Breast epithelium (tissue), 4 donors: ENCODE data around the gene PRRC1. TPM values are rescaled to one million over a fixed set of nuclear protein-coding genes. Genes with fewer than 3 reads are reported as not detected.

ENCODE experiments used
- DNase-seq, 2 donors: peaks; one replicate each; pipeline ENCODE4 v3.0.0-alpha.2; 2019; ENCODE audit warnings: low spot score in 2 of 2
- H3K27ac ChIP-seq, 2 donors: fragments of 200-600 bp; sonication (generic) in 1 of 2; one replicate each; pipeline ENCODE4 v1.5.1; 2016 to 2019; ENCODE audit warnings: mild to moderate bottlenecking in 1 of 2
- H3K27me3 ChIP-seq, 2 donors: fragments of 200-600 bp; sonication (generic) in 1 of 2; one replicate each; pipeline versions ENCODE4 v1.5.1 to v1.6.0; 2017 to 2019; ENCODE audit warnings: control low read depth in 1 of 2, mild to moderate bottlenecking in 1 of 2
- H3K36me3 ChIP-seq: fragments of 200-600 bp; one replicate; pipeline ENCODE4 v1.5.1; 2019
- H3K4me1 ChIP-seq, 2 donors: fragments of 200-600 bp; sonication (generic); one replicate each; pipeline ENCODE4 v1.5.1; 2016 to 2019; ENCODE audit warnings: control low read depth in 1 of 2
- H3K4me3 ChIP-seq, 3 donors: fragments of 200-600 bp; sonication (generic); 1 replicate in 2 of 3; 2 replicates in 1 of 3; pipeline ENCODE4 v1.5.1; 2016 to 2019; ENCODE audit warnings: mild to moderate bottlenecking in 3 of 3, moderate library complexity in 2 of 3
- H3K9me3 ChIP-seq, 2 donors: fragments of 200-600 bp; sonication (generic) in 1 of 2; one replicate each; pipeline ENCODE4 v1.5.1; 2016 to 2019; ENCODE audit warnings: control low read depth in 1 of 2
- POLR2A ChIP-seq: fragments of 450-650 bp; IDR thresholded peaks from one replicate; pipeline ENCODE4 v1.6.1; 2016; ENCODE audit warnings: antibody characterized with exemption, mild to moderate bottlenecking, moderate library complexity
- POLR2AphosphoS5 ChIP-seq, 3 donors: sonication (generic); formaldehyde crosslinking; IDR thresholded peaks; one replicate each; pipeline ENCODE4 v1.6.1; 2017; ENCODE audit warnings: antibody characterized with exemption in 3 of 3
- intact Hi-C: fragments of 100-400 bp; cut with DNase I; formaldehyde crosslinking; loops from one replicate; pipeline ENCODE4 v1.15.1; 2023; ENCODE audit warnings: low total_unique reads
- total RNA-seq, 3 donors: library from RNA; depleted of rRNA; stranded (reverse); fragments of >200 nt; gene quantifications; one replicate each; pipeline ENCODE4 v1.1.0, GENCODE V29; 2016
- TF ChIP-seq, protein P1 (sequence below), 3 donors: fragments of 450-650 bp; IDR thresholded peaks; one replicate each; pipeline ENCODE4 v1.5.1; 2016 to 2017; ENCODE audit warnings: antibody characterized with exemption in 3 of 3, mild to moderate bottlenecking in 3 of 3, moderate library complexity in 3 of 3

PRRC1 gene
- total RNA-seq, 3 donors from 2014 or later = 37.8 to 59.1 (median 53.7) TPM

DNA sequence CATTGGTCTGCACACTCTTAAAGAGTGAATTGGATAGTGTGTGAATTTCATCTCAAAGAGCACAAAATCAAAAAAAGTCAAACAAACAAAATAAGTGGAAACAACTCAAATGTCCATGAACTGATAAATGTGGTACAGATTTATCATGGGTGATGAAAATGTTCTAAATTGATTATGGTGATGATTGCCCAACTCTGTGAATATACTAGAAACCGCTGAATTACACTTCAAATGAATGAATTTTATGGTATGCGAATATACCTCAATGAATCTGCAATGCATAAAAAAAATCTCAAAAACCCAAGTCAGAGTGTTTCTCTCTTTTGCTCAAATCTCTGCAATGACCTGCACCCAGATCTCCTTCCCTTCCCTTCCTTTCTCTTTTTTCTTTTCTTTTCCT lies 64.0 kb downstream of the PRRC1 start:
- H3K9me3 ChIP-seq = peaks cover 0 to 7% of the 10 kb centered on the region in 2 donors
- no peak overlapping the region for H3K27ac ChIP-seq
- no peaks in the 10 kb centered on the region for H3K4me1 ChIP-seq
- no peaks in the 10 kb centered on the region for H3K36me3 ChIP-seq
- H3K4me3 ChIP-seq = no peak overlapping the region
- intact Hi-C loops = no loop called here
- TF ChIP-seq POLR2A (no peak), POLR2AphosphoS5 (IDR thresholded peaks at IDR 0.05) (no peak)
- TF ChIP-seq, protein P1, sequence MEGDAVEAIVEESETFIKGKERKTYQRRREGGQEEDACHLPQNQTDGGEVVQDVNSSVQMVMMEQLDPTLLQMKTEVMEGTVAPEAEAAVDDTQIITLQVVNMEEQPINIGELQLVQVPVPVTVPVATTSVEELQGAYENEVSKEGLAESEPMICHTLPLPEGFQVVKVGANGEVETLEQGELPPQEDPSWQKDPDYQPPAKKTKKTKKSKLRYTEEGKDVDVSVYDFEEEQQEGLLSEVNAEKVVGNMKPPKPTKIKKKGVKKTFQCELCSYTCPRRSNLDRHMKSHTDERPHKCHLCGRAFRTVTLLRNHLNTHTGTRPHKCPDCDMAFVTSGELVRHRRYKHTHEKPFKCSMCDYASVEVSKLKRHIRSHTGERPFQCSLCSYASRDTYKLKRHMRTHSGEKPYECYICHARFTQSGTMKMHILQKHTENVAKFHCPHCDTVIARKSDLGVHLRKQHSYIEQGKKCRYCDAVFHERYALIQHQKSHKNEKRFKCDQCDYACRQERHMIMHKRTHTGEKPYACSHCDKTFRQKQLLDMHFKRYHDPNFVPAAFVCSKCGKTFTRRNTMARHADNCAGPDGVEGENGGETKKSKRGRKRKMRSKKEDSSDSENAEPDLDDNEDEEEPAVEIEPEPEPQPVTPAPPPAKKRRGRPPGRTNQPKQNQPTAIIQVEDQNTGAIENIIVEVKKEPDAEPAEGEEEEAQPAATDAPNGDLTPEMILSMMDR (IDR thresholded peaks at IDR 0.05) = no peak
- DNase-seq = no peak
- no peaks in the 10 kb centered on the region for H3K27me3 ChIP-seq

DNA sequence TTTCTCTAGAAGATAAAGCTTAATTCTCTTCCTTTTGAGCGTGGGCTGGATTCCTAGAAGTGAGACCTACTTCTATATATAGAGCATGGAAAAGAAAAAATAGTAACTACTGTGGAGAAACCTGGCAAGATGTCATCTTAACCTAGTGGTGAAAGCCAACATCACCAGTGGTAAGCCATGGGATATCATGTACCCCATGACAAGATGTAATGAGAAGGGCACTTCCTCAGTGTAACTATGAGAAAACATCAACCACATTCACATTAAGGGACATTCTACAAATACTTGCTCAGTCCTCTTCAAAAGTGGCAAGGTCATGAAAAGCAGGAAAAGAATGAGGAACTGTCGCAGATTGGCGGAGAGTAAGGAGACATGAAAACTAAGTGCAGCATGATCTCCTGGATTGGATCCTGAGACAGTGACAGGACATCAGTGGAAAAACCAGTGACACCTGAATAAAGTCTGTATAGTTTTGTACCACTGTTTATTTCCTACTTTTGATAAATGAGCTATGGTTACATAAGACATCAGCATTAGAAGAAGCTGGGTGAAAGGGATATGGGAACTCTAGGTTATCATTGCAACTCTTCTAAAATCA lies 65.4 kb downstream of the PRRC1 start:
- no peak for DNase-seq
- Histone ChIP-seq H3K4me3 (no peak overlapping the region), H3K4me1 (no peaks in the 10 kb centered on the region), H3K27me3 (no peaks in the 10 kb centered on the region), H3K9me3 (peaks cover 0 to 7% of the 10 kb centered on the region in 2 donors), H3K27ac (no peak overlapping the region), H3K36me3 (no peaks in the 10 kb centered on the region)
- TF ChIP-seq, protein P1 (IDR thresholded peaks at IDR 0.05) = no peak
- TF ChIP-seq POLR2A = no peak
- no peak for TF ChIP-seq POLR2AphosphoS5 (IDR thresholded peaks at IDR 0.05)
- intact Hi-C loops = no loop called here

DNA sequence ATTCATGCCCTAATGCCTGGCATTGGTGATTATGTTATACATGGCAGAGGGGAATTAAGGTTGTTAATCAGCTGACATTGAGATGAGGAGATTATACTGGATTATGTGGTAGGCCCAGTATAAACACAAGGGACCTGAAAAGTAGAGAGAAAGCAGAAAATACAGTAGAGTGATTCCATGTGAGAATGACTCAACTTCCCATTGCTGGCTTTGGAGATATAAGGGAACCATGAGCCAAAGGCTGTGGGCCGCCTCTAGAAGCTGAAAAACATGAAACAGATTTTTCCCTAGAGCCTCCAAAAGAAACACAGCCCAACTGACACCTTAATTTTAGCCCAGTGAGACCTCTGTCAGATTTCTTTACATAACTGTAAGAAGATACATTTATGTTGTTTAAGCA lies 66.4 kb downstream of the PRRC1 start:
- H3K36me3 ChIP-seq = no peaks in the 10 kb centered on the region
- H3K27ac ChIP-seq = no peak overlapping the region
- no peaks in the 10 kb centered on the region for H3K4me1 ChIP-seq
- DNase-seq = no peak
- TF ChIP-seq, protein P1 (IDR thresholded peaks at IDR 0.05) = no peak
- TF ChIP-seq POLR2AphosphoS5 (IDR thresholded peaks at IDR 0.05) = no peak
- no peak for TF ChIP-seq POLR2A
- no peaks in the 10 kb centered on the region for H3K27me3 ChIP-seq
- intact Hi-C loops = no loop called here
- no peak overlapping the region for H3K4me3 ChIP-seq
- peaks cover 0 to 7% of the 10 kb centered on the region in 2 donors for H3K9me3 ChIP-seq

DNA sequence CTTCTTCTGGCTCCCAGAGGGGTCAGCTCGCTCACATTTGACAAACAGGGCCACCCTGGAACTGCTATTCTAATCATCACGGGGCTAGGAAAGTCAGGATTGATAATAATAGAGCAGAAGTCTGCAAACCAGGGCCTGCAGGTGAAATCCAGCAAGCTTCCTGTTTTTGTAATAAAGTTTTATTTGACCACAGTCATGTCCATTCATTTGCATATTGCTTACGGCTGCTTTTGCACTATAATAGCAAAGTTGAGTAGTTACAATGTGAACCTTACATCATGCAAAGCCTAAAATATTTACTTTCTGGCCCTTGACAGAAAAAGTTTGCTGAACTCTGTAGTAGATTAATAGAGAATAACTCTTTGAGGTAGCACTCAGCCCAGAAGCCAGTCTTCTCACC lies 68.2 kb downstream of the PRRC1 start:
- Histone ChIP-seq H3K4me1 (no peaks in the 10 kb centered on the region), H3K27me3 (no peaks in the 10 kb centered on the region), H3K36me3 (no peaks in the 10 kb centered on the region), H3K27ac (no peak overlapping the region), H3K4me3 (no peak overlapping the region), H3K9me3 (peaks cover 0 to 3% of the 10 kb centered on the region in 2 donors)
- DNase-seq = no peak
- intact Hi-C loops = no loop called here
- TF ChIP-seq POLR2AphosphoS5 (IDR thresholded peaks at IDR 0.05) (no peak), POLR2A (no peak)
- TF ChIP-seq, protein P1 (IDR thresholded peaks at IDR 0.05) = no peak

DNA sequence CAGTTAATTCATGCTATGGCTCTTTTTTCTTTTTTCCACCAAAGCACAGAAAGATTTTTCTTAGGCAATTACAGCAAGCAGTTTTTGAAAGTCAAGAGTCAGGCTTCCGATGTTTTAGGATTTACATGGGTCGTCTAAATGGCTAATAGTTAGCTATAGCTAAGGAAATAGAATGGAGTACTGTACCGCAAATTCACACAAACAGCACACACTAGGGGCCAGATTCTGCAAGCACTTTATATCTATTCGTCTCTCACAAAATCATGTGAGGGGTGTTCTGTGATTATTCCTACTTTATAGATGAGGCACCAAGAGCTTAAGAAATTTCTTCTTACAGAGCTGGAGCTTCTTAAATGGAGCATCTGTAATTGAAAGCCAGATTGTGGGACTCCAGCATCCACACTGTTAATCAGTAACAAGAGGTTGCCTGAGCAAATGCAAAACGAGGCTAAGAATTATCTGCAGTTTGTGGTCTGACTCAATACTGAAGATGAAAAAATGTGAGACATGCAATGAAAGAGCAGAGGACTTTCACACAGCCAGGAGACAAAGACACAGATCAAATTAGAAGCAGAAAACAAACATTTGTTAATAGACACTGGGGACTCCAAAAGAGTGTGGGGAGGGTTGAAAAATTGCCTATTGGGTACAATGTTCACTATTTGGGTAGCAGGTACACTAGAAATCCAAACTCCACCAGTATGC lies 68.8 kb downstream of the PRRC1 start:
- intact Hi-C loops = no loop called here
- H3K4me1 ChIP-seq = no peaks in the 10 kb centered on the region

More for the DNA sequence above, 68.8 kb downstream of the PRRC1 start:
- Histone ChIP-seq H3K27me3 (no peaks in the 10 kb centered on the region), H3K9me3 (no peaks in the 10 kb centered on the region), H3K27ac (no peak overlapping the region), H3K4me3 (no peak overlapping the region), H3K36me3 (no peaks in the 10 kb centered on the region)
- no peak for DNase-seq
- TF ChIP-seq, protein P1 (IDR thresholded peaks at IDR 0.05) = no peak
- TF ChIP-seq POLR2A = no peak
- TF ChIP-seq POLR2AphosphoS5 (IDR thresholded peaks at IDR 0.05) = no peak
